Measurements from ENCODE around the gene FGL2.

DNA sequence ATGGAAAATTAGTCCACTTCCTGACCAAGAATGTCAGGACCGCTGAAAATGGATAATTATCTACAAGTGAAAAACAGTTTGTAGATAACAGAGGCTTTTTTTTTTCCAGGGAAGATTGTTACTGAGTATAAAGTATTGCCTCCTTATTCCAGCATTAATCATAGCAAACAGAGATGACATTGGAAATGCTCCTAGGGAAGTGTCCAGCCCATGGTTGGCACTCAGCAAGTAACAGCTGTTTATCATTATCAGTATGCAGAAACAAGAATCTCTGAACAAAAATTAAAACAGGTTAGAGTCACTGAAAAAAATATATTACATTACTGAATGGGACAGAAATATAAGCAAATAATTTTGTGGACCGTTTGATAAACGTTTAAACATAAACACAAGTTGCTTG is 14.6 kb downstream of the FGL2 start:
- TF ChIP-seq, protein P1, sequence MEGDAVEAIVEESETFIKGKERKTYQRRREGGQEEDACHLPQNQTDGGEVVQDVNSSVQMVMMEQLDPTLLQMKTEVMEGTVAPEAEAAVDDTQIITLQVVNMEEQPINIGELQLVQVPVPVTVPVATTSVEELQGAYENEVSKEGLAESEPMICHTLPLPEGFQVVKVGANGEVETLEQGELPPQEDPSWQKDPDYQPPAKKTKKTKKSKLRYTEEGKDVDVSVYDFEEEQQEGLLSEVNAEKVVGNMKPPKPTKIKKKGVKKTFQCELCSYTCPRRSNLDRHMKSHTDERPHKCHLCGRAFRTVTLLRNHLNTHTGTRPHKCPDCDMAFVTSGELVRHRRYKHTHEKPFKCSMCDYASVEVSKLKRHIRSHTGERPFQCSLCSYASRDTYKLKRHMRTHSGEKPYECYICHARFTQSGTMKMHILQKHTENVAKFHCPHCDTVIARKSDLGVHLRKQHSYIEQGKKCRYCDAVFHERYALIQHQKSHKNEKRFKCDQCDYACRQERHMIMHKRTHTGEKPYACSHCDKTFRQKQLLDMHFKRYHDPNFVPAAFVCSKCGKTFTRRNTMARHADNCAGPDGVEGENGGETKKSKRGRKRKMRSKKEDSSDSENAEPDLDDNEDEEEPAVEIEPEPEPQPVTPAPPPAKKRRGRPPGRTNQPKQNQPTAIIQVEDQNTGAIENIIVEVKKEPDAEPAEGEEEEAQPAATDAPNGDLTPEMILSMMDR (IDR thresholded peaks at IDR 0.05): no peak
- TF ChIP-seq EP300 (IDR thresholded peaks at IDR 0.05): no peak
- no peak for TF ChIP-seq POLR2AphosphoS5 (IDR thresholded peaks at IDR 0.05)
- TF ChIP-seq POLR2A (IDR thresholded peaks at IDR 0.05; ENCODE audit: low read depth): no peak

All from esophagus muscularis mucosa (tissue), 4 donors.